Endothelial cell of hepatic sinusoid (primary cell): ENCODE results near the gene CAMK1D.

Source experiments
- in situ Hi-C: cut with HindIII; loops from 2 replicates; pipeline ENCODE4 v1.10.0; 2017; ENCODE audit warnings: low sequenced_read_pairs

CAMK1D gene

DNA sequence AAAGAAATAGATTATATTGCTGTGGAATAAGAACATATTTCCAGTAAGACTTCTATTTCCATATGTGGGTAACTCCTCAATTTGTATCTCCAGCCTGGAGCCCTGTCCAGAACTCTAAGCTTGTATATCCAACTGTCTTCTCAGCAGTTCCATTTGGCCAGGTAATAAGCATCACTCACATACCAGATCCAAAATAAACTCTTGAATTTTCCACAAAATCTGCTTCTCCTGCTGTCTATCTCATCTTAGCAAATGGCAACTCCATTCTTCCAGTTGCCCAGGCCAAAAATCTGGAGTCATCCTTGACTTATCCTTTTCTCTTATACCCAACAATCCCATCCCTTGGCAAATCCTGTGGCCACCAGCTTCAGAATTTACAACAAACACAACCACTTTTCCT, 325.8 kb downstream of the CAMK1D start:
- in situ Hi-C loops = no loop called here

DNA sequence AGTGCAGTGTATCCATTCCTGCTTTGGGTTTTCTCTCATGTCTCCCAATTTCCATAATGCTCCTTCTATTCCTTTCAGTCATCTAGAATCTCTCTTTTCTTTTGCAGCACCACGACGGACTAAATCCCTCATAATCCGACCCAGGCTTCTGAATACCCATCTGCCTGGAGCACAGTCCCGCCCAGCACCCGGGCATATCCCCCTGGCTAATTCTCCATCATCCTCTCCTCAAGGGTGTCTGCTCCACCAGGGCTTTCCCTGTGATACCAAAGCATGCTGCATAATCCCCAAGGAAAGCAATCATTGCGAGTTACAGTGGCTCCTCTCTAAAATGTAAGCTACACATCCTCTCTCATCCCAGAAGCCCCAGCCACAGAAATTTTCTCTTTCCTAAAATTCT, 330.3 kb downstream of the CAMK1D start:
- in situ Hi-C loops = no loop called here

DNA sequence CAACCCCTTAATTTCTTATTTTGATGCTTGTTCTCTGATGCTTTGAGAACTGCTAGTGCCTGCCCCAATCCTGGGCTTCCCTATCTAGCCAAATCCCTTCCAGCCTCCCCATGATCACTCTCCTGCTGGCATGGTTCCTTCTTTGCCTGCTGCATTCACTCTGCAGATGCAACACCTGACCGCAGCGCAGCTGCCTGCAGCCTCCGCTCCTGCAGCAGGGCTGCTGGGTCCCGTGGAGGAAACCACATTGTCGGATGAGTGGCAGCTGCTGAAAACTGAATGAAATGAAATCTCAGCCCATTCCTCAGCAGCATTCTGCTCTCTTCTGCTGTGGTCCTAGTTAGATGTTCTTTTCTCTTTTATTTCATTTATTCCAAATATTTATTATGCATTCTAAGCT, 331.9 kb downstream of the CAMK1D start:
- in situ Hi-C loops = no loop called here

DNA sequence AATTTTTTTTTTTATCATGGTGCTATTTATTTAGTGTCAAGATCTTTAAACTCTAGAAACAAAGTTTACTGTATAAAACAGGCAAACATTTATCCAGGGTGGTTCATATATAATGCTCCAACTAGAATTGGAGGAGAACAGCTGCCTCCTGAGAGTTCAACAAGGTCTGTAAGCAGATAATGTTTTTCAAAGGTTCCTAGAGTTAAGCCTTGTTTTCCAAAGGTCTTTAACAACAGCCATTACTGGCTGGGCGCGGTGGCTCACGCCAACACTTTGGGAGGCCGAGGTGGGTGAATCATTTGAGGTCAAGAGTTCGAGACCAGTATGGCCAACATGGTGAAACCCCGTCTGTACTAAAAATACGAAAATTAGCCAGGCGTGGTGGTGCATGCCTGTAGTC, 335.4 kb downstream of the CAMK1D start:
- in situ Hi-C loops = no loop called here

DNA sequence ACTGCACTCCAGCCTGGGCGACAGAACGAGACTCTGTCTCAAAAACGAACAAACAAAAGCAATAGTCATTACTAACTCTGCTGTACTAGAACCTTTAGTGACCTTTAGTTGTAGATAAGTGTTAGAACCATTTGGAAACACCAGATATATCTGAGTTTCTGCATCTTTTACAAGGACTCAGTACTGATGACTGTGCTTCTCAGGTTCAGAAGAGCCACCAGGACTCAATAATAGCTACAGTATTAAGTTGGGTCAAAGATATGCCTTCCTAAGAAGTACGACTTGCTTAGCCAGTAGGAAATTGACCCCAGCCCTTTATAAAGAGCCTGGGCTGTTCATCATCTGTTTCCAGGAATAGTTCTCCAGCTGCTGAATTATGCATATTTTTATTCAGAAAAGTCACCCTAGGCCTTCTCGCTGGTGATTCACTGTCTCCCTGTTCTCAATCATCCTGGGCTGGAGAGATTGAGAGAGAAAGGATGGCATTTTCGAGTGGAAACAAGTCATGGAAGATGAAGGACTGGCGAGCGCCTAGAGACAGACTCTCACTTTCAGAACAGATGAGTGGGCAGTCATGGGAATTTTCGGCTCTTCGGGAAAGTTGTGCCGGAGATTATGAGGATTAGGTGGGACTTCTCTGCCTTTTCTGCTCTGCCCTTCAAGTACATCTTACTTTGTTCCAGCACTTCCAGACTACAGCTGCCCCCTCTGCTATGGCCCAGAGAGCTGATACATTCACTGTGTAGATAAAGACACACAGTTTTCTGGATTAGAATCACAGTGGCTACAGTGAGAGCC, 336.1 kb downstream of the CAMK1D start:
- in situ Hi-C loops = no loop called here

DNA sequence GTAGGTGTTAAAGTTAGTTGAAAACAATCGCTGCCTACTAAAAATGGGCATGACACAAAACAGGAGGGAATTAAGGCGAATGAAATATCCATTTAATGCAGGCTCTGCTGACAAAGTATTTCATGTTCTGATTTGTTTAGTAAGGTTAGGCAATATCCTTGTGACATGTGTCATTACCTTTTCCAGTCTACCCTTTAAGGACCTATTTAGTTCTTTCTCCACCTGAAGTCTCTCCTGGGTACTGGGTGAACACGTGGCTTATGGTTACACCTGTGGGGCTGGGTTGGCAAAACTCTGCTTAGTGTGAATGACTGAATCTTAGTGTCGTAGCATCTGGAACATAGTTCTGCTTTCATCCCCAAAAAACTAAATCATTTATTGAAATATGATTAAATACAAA, 338.6 kb downstream of the CAMK1D start:
- in situ Hi-C loops = no loop called here

DNA sequence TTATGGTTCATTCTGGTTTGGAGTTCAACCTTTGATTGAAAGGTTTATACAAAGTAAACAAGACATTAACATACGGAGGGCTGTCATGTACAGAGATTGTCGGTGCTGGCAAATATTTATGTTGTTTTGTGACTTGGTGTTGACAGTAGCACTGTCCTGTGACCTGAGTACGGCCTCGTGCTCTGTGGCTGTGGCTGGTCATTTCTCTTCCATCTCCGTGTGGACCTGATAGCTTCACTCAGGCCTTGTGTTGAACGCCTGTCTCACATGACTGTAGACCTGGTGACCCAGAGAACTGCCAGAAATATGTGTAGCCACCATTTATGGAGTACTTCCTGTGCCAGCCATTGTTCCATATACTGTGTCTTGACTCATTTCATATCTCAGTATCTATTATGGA, 340.5 kb downstream of the CAMK1D start:
- in situ Hi-C loops = no loop called here

DNA sequence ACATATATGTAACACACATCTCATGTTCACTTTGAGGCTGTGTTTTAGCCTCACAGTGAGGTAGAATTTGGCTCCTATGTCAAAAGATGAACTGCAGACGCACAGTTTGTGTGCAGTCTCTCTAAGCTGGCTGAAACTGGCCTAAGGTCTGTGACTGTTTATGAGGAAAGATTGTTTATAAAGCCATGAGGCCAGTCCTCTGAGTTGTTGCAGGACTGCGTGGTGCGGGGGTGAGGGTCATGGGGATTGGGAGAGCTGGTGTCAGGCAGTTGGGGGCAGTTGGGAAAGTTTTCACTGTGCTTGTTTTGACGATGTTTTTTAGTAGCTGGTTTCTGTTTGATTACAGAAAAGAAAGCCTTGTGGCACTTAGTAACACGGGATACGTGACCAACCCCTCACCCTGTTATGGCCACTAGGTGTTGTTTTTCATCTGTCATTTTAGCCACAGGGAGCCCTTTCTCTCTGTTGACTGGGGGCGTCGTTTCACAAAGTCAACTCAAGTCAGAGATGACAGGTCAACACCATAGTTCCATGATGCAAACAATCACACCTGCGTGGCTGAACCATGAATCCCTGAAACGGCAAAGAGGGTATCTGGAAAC, 341.3 kb downstream of the CAMK1D start:
- in situ Hi-C loops = no loop called here

DNA sequence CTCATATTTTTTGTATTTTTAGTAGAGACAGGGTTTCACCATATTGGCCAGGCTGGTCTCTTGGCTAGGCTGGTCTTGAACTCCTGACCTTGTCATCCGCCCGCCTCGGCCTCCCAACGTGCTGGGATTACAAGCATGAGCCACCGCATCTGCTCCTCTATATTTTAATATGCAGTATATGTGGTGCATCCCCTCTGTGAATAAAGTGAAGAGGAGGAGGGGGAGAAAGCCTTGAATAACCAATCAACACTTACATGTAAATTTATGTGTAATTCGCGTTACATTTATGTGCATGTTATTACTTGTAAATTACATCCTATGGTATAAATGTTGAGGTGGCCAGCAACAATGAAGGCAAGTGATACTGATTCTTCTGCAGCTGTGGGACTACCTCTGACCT, 342.2 kb downstream of the CAMK1D start:
- in situ Hi-C loops = no loop called here

DNA sequence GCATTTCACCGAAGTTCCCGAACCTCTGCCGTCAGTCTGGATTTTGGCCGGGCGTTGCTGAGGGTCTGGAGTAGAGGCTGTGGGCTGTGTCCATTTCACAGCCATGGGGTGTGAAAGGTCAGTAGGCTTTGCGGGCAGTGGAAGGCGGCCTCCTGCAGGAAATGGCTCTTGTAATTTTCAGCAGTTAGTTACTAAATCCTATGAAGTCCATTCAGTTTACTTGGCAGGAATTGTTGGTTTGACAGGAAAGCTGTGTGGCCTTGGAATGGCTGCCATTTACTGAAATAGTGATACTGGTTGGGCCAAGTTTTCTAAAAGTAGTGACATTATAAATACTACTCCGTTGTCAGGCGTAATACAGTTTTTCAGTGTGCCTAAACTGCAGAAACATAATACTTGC, 348.4 kb downstream of the CAMK1D start:
- in situ Hi-C loops = no loop called here

DNA sequence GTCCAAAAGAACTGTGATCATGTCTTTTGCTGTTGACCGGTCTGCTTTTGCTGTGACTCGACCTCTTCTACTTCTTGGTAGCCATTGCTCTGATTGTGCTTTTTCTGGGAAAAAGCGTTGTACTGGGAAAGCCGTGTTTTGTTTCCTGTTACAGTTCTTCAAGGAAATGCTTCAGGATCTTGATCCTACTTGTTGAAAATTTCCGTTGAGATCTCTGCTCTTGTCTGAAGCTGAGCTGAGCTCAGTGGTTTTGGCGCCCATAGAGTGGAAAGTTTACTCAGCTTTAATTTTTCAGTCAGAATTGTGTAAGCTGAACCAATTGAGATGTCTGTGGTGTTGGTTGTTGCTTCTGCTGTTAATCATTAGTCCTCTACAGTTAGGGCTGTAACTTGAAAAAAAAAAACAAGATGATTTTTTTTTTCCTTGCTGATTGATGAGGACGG, 349.9 kb downstream of the CAMK1D start:
- in situ Hi-C loops = no loop called here

DNA sequence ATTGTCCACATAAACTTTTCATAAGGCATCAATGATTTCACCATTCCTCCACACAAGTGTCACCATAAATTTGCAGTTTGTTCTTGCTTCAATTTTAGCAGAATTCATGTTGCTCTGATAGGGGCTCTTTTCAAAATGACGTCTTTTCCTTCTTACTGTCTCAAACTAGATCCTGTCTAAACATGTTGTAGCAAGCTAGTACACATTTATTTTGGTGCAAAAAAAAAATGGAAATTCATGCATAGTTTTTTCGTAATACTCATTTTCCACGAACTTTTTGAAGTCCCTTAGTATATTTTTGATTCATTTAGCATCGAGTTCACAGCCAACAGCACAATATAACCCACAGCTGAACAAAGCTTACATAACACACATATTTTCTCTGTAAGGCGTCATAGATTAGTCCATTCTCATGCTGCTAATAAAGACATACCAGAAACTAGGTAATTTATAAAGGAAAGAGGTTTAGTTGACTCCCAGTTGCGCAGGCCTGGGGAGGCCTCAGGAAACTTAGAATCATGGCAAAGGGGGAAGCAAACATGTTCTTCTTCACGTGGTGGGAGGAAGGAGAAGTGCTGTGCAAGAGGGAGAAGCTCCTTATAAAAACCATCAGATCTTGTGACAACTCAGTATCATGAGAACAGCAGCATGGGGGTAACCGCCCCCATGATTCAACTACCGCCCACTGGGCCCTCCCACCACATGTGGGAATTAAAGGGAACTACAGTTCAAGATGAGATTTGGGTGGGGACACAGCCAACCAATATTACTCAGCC, 350.6 kb downstream of the CAMK1D start:
- in situ Hi-C loops = loop anchor here (5.0 to 25.0 kb wide), 3 partner anchors 48 to 438 kb away; no protein-coding TSS in a partner anchor

DNA sequence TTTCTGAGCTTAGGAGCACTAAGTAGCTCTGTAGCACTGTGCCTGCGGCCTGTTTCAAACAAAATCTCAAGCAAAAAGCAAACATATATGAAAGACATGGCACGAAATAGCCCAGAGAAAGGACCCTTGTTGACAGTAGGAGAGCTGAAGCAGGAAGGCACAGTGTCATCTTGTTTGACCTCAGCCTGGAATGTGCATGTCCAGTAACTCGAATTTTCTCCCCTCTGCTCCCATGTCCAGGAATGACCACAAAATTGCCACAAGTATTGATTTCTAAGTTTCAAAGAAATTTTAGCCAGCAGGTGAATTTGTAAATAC, 351.2 kb downstream of the CAMK1D start:
- in situ Hi-C loops = loop anchor here (5.0 to 25.0 kb wide), 3 partner anchors 48 to 438 kb away; no protein-coding TSS in a partner anchor

DNA sequence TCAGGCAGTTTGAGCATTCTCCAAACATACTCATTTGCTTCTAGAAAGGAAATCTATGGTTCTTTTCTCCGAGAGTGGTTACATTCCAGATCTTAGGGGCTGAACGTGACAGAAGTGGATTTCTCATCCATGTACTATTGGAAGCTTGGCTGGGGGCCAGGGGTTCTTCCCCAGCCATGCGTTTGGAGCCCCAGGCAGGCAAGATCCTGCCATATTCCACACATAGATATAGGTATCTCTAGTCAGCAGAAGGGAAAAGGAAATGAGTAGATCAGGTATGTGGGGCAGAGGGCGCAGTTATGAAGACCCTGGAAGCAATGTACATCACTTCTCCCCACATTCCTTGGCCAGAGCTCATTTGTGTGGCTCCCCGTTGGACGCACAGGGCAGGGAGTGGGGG, 352.3 kb downstream of the CAMK1D start:
- in situ Hi-C loops = loop anchor here (5.0 to 25.0 kb wide), 3 partner anchors 49 to 439 kb away; no protein-coding TSS in a partner anchor

DNA sequence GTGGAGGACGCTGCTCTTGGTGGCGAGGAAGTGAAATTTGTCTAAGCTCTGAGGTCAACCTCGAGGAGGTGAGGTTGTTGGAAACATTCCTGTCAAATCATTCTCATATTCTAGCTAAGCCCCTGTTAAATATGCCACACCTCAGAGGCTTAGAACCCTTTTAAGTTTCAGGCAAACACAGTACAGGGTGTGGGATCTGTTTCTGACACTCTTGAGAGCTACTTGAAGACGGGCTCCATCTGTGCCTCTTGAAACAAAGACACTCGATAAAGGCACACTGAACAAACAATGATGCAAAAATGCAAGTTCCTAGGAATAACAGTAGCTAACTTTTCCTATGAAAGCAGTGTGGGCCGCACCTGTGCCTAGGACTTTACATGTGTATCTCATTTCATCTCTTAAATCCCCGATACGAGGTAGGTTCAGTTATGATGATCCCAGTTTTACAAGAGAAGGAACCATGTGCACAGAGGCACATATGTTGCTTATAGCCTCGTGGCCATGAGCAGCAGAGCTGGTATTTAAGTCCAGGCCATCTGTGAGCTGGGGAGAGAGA, 352.9 kb downstream of the CAMK1D start:
- in situ Hi-C loops = loop anchor here (5.0 to 25.0 kb wide), 3 partner anchors 50 to 440 kb away; no protein-coding TSS in a partner anchor

DNA sequence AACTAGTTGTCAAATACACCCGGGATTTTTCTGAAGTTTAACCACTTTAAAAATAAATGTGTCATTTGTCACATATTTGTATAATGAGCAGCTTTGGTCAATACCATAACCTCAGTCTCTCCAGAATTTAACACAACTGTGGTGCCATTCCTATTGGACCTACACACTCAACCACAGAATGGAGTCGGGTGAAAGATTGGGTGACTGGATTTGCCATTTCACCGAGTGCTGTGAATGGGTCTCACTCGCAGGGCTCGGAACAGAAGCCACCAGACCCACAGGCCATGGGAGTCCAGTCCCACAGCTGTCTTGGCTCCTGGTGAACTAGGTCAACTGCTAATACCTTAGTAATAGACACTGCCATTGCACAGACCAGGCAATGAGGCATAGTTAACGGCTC, 353.8 kb downstream of the CAMK1D start:
- in situ Hi-C loops = loop anchor here (5.0 to 25.0 kb wide), 3 partner anchors 51 to 441 kb away; no protein-coding TSS in a partner anchor

DNA sequence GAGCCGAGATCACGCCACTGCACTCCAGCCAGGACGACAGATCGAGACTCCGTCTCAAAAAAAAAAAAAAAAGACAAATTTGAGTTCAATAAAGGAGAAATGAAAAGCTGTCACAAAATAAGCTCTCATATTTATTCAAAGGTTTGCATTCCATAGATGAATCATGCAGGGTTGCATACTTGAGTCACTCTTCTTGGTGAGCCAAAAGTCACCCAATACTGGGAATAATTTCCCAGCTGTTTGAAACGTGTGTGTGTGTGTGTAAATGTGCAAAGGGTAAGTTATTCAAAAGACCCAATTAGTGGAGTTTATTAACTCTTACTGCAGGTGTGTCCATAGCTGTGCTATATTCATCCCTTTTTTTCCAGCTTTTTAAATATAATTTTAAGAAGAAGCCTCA, 354.5 kb downstream of the CAMK1D start:
- in situ Hi-C loops = loop anchor here (5.0 to 25.0 kb wide), 3 partner anchors 52 to 442 kb away; no protein-coding TSS in a partner anchor

DNA sequence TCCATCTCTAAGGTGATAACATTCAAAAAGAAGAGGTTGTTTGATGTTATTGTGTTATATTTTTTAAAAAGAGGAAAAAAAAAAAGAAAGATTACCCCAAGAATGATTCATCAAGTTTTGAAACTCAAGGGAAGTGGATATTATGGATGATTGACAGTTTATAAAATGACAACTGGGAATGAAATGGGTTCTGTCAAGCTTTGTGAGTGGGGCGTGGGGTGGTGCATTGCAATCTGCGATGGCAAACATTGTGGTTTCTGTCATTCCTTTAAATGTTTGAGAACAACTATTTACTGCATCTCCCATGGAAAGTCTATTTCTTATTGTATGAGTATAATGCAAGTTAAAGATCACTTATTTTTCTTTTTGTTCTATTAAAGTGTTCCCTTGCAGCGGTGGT, 355.1 kb downstream of the CAMK1D start:
- in situ Hi-C loops = loop anchor here (5.0 to 25.0 kb wide), 3 partner anchors 52 to 442 kb away; no protein-coding TSS in a partner anchor

DNA sequence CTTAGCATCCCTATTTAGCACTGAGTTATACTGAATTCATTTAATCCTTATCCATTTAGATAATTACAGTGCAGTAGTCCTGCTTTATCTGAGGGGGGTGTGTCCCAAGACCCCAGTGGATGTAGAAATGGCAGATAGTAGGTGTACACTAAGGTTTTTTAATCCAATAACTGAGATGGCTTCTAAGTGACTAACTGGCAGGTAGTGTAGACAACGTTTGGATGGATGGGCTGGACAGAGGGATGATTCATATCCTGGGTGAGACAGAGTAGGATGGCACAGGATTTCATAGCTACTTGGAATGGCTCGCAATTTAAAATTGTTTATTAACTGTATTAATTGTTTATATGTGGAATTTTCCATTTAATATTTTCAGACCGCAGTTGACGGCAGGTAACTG, 356.6 kb downstream of the CAMK1D start:
- in situ Hi-C loops = loop anchor here (25.0 kb wide), 2 partner anchors 356 to 444 kb away; no protein-coding TSS in a partner anchor

DNA sequence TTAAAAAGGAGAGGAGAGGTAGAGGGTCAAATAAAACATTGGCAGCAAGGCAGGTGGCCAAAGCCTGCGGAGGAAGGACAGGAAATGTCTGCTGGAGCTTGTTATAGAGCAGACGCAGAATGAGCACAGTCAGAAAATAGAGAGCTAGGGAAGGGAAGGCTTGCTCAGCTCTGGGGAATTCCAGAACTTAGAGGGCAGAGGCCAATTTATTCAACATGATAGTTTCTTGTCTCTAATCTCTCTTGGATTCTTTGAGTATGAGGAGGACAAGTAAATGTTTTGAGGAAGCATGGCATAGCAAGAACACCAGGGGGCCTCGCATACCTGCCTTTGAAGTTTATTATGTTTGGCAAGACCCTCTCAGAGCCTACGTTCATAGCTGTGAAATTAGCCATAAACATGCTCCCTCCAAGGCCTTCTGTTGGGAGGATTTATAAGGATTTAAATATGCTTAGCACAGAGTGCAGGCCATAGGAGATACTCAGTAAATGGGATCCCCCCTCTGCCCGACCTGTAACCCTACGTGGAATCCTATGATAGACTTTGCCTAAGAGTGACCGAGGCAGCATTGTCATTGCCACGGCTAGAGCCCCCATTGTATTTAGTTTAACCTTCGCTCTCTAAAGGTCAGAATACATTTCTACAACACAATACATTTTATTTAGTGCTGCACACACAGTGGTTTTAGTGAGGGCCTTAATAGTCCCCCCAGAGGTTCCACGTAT, 358.3 kb downstream of the CAMK1D start:
- in situ Hi-C loops = loop anchor here (25.0 kb wide), 2 partner anchors 355 to 445 kb away; no protein-coding TSS in a partner anchor
